ENCODE results near the gene EDAR.

The EDAR gene

GRCh38 chr2:108929807-108930425 lies 59.1 kb downstream of the EDAR start:
- DNase-seq (ENCODE audit: extremely low read depth, low read depth), result no peak
- H3K4me3 ChIP-seq (replicated peaks; ENCODE audit: low read depth, low read length), result no peak overlapping the region
- TF ChIP-seq, protein P1, sequence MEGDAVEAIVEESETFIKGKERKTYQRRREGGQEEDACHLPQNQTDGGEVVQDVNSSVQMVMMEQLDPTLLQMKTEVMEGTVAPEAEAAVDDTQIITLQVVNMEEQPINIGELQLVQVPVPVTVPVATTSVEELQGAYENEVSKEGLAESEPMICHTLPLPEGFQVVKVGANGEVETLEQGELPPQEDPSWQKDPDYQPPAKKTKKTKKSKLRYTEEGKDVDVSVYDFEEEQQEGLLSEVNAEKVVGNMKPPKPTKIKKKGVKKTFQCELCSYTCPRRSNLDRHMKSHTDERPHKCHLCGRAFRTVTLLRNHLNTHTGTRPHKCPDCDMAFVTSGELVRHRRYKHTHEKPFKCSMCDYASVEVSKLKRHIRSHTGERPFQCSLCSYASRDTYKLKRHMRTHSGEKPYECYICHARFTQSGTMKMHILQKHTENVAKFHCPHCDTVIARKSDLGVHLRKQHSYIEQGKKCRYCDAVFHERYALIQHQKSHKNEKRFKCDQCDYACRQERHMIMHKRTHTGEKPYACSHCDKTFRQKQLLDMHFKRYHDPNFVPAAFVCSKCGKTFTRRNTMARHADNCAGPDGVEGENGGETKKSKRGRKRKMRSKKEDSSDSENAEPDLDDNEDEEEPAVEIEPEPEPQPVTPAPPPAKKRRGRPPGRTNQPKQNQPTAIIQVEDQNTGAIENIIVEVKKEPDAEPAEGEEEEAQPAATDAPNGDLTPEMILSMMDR (IDR thresholded peaks at IDR 0.05; ENCODE audit: low read depth, low read length, missing control alignments), result no peak

DNA sequence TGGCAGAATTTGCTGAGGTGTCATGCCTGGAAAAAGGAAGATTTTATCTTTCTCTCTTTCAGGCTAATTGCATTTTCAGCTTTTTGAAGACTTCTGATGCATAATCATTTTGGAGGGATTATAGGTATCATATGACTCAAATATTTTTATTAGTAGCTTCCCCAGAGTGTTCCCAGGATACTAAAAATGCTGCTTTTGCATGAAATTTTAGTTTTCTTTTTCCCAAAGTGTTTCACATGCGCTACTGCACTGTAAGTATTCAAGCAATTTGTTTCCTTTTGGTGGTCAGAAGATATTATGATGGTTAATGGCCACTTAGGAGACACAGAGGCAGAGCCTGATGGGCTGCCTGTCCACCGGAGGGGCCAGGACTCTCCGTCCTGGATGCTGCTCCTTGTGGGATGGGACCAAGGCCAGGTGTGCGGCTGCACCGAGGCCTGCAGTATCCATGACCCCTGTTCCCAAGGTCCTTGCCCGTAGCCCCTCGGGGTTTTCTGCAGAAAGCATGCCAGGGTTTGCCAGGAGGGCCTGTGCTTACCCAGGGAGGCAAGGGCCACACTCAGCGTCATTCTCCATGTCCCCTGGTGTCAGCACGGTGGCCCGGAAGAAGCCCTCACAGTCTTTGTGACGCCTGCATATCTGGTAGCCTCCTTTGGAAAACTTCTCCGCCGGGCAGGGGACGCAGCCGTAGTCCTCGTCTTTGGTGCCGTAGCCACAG lies 60.2 kb downstream of the EDAR start:
- no peak for DNase-seq (ENCODE audit: extremely low read depth, low read depth)
- TF ChIP-seq, protein P1 (IDR thresholded peaks at IDR 0.05; ENCODE audit: low read depth, low read length, missing control alignments), result no peak
- H3K4me3 ChIP-seq (replicated peaks; ENCODE audit: low read depth, low read length), result no peak overlapping the region

DNA sequence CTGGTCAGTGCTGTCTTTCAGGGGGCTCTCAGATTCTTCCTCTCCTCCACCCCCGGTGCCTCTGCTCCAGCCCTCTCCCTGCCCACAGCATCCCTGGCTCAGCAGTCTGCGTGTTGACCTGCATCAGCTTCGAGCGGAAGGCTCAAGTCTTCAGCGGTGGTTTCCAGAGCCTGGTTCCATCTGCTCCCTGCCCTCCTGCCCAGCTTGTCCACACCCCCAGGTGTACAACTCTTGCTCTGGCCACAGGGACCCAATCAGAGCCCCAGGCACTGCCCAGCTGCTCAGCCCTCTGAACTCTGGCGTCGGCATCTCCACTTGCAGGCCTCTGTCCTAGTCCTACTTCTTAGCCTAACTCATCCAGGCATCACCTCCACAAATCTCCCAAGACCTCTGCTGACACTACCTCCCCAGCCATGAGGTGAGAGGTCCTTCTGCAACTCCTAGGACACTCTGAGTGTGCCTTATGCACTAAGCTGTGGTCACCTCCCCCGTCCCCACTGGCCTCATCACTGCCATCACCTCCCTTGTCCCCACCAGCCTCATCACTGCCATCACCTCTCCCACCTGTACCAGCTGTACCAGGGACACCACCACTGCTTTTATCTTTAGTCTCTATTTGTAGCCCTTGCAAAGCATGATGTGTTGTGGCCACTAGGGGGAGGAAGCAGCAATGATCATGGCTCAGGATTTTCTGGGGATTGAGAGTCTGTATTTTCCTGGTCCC lies 60.9 kb downstream of the EDAR start:
- H3K4me3 ChIP-seq (replicated peaks; ENCODE audit: low read depth, low read length), result no peak overlapping the region
- DNase-seq (ENCODE audit: extremely low read depth, low read depth), result peak; percentile 33
- TF ChIP-seq, protein P1 (IDR thresholded peaks at IDR 0.05; ENCODE audit: low read depth, low read length, missing control alignments), result peak; percentile 91

DNA sequence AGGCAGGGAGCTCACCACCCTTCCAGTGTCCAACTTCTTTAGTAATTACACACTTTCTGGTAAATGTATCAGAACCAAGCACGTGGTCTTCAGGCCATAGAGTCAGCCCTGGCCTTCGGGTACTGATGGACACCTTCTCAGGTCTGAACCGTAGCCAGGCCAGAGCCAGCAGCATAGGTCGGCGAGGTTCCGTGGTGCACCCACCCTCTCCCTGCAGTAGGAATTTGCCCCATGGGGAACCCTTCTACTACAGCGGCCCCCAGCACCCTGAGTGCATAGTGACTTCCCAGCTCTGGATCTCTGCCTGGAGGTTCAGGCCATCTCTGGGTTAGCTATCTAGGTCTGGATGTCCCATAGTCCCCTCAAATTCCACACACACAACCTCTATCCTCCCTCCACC lies 61.6 kb downstream of the EDAR start:
- no peak for DNase-seq (ENCODE audit: extremely low read depth, low read depth)
- H3K4me3 ChIP-seq (replicated peaks; ENCODE audit: low read depth, low read length), result no peak overlapping the region
- TF ChIP-seq, protein P1 (IDR thresholded peaks at IDR 0.05; ENCODE audit: low read depth, low read length, missing control alignments), result no peak

- DNase-seq (ENCODE audit: extremely low read depth, low read depth), result no peak
- no peak overlapping the region for H3K4me3 ChIP-seq (replicated peaks; ENCODE audit: low read depth, low read length)
- TF ChIP-seq, protein P1 (IDR thresholded peaks at IDR 0.05; ENCODE audit: low read depth, low read length, missing control alignments), result no peak
Observed at GRCh38 chr2:108926561-108927380, 62.2 kb downstream of the EDAR start.

DNA sequence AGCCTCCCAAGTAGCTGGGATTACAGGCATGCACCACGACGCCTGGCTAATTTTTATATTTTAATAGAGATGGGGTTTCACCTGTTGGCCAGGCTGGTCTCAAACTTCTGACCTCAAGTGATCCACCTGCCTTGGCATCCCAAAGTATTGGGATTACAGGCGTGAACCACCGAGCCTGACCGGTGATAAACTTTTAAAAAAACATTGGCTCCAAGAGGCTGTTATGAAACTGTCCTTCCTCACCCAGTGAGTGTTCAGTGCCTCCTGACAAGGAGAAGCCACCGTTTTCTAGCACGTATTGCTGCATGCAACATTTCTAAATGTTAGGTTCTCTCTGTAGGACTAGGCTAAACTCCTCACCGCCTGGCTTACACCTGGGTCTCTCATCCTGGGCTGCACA lies 63.3 kb downstream of the EDAR start:
- H3K4me3 ChIP-seq (replicated peaks; ENCODE audit: low read depth, low read length), result no peak overlapping the region
- no peak for DNase-seq (ENCODE audit: extremely low read depth, low read depth)
- TF ChIP-seq, protein P1 (IDR thresholded peaks at IDR 0.05; ENCODE audit: low read depth, low read length, missing control alignments), result no peak

Data from HFF-Myc (cell line).